Adipocyte (in vitro differentiated cells): Measurements from ENCODE around the gene INSR.

Source experiments
- DNase-seq: peaks from one replicate; pipeline ENCODE4 v3.0.0-alpha.2; 2015; ENCODE audit warnings: low read depth
- H3K27me3 ChIP-seq: replicated peaks from 2 replicates; pipeline ENCODE4 v1.7.0; 2013; ENCODE audit warnings: mild to moderate bottlenecking, low read length, moderate library complexity; ENCODE audit not compliant: control insufficient read depth, insufficient read depth
- H3K36me3 ChIP-seq: 2 replicates; pipeline ENCODE4 v1.7.0; 2013; ENCODE audit warnings: low read length, mild to moderate bottlenecking, moderate library complexity; ENCODE audit not compliant: control insufficient read depth, insufficient read depth, severe bottlenecking
- H3K4me1 ChIP-seq: 2 replicates; pipeline ENCODE4 v1.7.0; 2013; ENCODE audit warnings: mild to moderate bottlenecking, low read length, moderate library complexity; ENCODE audit not compliant: control insufficient read depth, insufficient read depth
- H3K4me3 ChIP-seq: 2 replicates; pipeline ENCODE4 v1.7.0; 2013; ENCODE audit warnings: mild to moderate bottlenecking, low read length, moderate library complexity
- H3K9ac ChIP-seq: 2 replicates; pipeline ENCODE4 v1.7.0; 2013; ENCODE audit warnings: mild to moderate bottlenecking, low read length, moderate library complexity
- H3K9me3 ChIP-seq: 2 replicates; pipeline ENCODE4 v1.7.0; 2013; ENCODE audit warnings: mild to moderate bottlenecking, low read length, moderate library complexity; ENCODE audit not compliant: control insufficient read depth

The INSR gene

DNA sequence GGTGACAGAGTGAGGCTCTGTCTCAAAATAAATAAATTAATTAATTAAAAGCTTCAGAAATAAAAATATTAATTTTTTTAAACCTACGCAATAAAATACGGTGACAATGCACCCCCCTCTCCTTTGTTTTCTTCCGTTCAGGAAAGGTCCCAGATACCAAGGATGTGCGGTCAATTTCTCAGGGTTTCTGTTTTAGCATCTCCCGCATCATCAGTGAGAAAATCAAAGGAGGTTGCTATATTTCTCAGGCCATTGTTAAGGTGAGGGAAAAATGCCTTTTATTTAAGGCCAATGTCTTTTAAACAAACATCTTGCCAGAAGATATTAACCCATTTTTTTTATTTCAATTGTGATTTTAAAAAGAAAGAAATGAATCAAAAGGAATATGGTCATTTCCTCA is 111.7 kb downstream of the INSR start:
- no peaks in the 10 kb centered on the region for H3K9me3 ChIP-seq

GRCh38 chr19:7179917-7180306 is 114.3 kb downstream of the INSR start:
- DNase-seq: no peak
- H3K4me1 ChIP-seq: peaks cover 18% of the 10 kb centered on the region
- no peaks in the 10 kb centered on the region for H3K9me3 ChIP-seq

More for the DNA sequence above, 111.7 kb downstream of the INSR start:
- peak overlapping the region; percentile 59 for H3K9ac ChIP-seq
- peak overlapping the region; percentile 19 for H3K4me3 ChIP-seq
- peaks cover 3% of the 10 kb centered on the region for H3K36me3 ChIP-seq
- no peak for DNase-seq
- H3K4me1 ChIP-seq: peaks cover 18% of the 10 kb centered on the region
- H3K27me3 ChIP-seq: no peaks in the 10 kb centered on the region

DNA sequence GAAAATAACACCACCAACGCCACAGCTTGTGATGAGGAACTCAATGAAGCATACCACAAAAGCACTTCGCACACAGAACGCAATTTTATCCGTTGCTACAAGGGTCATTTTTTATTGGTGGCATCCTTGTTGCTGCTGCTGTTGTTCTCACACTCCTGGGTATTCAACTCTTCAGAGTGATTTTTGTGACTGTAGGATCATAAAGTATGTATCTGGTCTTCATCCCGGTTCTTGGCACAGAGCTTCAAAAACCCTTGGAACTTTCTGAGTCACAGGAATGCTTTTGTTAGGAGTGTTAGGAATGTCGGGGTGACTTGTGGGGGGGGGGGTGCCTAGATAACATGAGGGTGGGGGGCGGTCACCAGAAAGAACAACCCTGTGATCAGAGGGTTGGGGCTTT is 116.3 kb downstream of the INSR start:
- peak; percentile 11 for DNase-seq
- H3K4me1 ChIP-seq: peaks cover 12% of the 10 kb centered on the region
- no peaks in the 10 kb centered on the region for H3K9me3 ChIP-seq
- H3K36me3 ChIP-seq: no peaks in the 10 kb centered on the region
- no peak overlapping the region for H3K9ac ChIP-seq
- H3K4me3 ChIP-seq: no peak overlapping the region
- H3K27me3 ChIP-seq: no peaks in the 10 kb centered on the region

More at GRCh38 chr19:7179917-7180306, 114.3 kb downstream of the INSR start:
- no peak overlapping the region for H3K4me3 ChIP-seq
- no peaks in the 10 kb centered on the region for H3K27me3 ChIP-seq
- H3K36me3 ChIP-seq: peaks cover 3% of the 10 kb centered on the region
- no peak overlapping the region for H3K9ac ChIP-seq

DNA sequence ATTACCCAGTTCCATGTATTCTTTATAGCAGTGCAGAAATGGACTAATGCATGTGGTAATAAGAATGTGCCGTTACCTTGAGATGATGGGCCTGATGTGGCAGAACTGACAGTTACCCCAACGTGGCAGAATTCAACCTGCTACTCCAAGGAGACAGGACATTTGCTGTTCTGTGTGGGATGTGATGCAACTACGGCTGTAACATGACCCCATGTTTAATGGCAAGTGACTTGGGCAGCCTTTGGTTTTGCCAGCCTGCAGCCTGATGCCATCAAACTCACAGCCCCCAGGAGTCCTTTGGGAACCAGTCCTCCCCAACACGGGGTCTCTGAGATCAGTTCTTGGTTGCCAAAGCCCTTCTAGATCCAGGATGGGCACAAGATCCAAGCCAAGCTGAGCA is 117.4 kb downstream of the INSR start:
- DNase-seq: no peak
- H3K9me3 ChIP-seq: no peaks in the 10 kb centered on the region
- peaks cover 6% of the 10 kb centered on the region for H3K36me3 ChIP-seq
- no peak overlapping the region for H3K9ac ChIP-seq
- H3K4me3 ChIP-seq: no peak overlapping the region
- no peaks in the 10 kb centered on the region for H3K27me3 ChIP-seq
- peaks cover 2% of the 10 kb centered on the region for H3K4me1 ChIP-seq

DNA sequence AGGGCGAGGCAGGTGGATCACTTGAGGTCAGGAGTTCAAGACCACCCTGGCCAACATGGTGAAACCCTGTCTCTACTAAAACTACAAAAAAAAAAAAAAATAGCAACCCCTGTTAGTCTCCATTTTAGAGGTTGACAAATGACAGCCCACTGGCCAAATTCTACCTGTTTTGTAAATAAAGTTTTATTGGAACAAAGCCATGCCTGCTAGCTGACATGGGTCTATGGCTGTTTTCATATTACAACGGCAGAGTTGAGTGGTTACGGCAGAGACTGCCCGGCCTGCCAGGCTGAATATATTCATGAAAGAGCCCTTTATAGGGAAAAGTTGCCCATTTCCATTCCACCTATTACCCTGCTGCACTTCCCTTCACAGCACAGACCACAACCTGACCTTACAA is 121.4 kb downstream of the INSR start:
- Histone ChIP-seq H3K36me3 (peaks cover 33% of the 10 kb centered on the region), H3K27me3 (no peaks in the 10 kb centered on the region), H3K9ac (no peak overlapping the region), H3K9me3 (peaks cover 11% of the 10 kb centered on the region), H3K4me3 (no peak overlapping the region), H3K4me1 (peaks cover 1% of the 10 kb centered on the region)
- no peak for DNase-seq

DNA sequence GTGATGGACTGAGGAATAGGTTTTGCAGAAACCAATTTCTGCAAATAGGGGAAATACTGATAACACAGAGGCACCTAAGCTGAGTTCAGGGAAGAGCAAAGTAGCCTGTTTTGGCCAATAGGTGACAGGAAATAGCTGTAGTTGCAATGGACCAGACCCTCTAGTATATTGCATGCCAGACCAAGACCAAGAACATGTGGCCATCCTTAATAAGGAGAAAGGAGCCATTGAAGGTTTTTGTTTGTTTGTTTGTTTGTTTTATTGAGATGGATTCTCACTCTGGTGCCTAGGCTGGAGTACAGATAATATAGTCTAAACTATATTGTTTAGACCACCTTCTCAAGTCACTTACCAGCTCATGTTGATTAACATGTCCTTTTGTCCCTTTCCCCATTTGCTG is 123.2 kb downstream of the INSR start:
- Histone ChIP-seq H3K9ac (no peak overlapping the region), H3K4me1 (no peaks in the 10 kb centered on the region), H3K36me3 (peaks cover 48% of the 10 kb centered on the region), H3K9me3 (peaks cover 11% of the 10 kb centered on the region), H3K4me3 (no peak overlapping the region), H3K27me3 (no peaks in the 10 kb centered on the region)
- no peak for DNase-seq

- H3K9ac ChIP-seq: no peak overlapping the region
- H3K27me3 ChIP-seq: no peaks in the 10 kb centered on the region
- peaks cover 57% of the 10 kb centered on the region for H3K36me3 ChIP-seq
- no peaks in the 10 kb centered on the region for H3K4me1 ChIP-seq
- no peak overlapping the region for H3K4me3 ChIP-seq
- H3K9me3 ChIP-seq: peaks cover 11% of the 10 kb centered on the region
- no peak for DNase-seq
These were observed 125.3 kb downstream of the INSR start for GRCh38 chr19:7168941-7169340.

DNA sequence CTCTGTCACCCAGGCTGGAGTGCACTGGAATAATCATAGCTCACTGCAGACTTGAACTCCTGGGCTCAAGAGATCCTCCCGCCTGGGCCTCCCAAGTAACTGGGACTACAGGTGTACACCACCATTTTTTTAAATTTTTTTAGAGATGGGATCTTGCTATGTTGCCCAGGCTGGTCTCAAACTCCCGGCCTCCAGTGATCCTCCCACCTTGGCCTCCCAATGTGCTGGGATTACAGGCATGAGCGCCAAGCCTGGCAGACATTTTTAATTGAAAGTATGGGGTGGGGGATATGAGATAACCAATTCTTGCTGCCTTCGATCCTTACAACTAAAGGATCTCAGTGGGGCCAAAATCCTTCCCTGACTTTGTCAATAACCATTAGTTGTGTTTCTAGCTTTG is 132.9 kb downstream of the INSR start:
- H3K4me1 ChIP-seq: peaks cover 12% of the 10 kb centered on the region
- no peak for DNase-seq

DNA sequence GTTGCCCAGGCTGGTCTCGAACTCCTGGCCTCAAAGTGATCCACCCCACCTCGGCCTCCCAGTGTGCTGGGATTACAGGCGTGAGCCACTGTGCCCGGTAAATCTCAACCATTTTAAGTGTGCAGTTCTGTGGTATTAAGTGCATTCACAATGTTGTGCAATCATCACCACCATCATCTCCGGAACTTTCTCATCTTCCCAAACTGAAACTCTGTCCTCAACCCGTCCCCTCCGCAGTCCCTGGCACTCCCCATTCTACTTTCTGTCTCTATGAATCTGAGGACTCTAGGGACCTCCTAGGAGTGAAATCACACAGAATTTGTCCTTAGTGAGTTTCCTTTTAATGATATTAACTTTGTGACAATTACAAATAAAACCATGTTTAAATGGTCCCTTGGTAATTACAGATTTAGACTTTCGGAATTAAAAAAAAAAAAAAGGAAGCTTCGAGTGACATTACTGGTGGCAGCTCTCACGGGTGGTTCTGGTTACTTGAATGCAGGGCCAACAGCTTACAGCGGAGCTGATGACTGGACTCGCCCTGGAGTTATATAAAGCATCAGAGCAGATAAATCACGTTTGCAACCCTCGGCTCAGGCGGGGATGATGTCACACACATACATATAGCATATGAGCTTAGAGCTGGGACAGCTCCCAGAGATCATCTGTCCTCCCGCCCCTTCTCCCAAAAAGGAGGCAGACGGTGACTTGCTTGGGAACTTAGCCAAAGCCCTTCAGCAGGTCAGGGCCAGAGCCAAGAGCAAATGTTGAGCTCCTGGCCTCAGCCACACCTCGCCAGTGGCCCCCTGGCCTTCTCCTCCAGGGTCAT is 134.9 kb downstream of the INSR start:
- Histone ChIP-seq H3K36me3 (peaks cover 13% of the 10 kb centered on the region), H3K27me3 (no peaks in the 10 kb centered on the region), H3K9ac (peak overlapping the region; percentile 66), H3K4me1 (peaks cover 12% of the 10 kb centered on the region), H3K4me3 (peak overlapping the region; percentile 75), H3K9me3 (no peaks in the 10 kb centered on the region)
- no peak for DNase-seq

More for the DNA sequence above, 132.9 kb downstream of the INSR start:
- Histone ChIP-seq H3K4me3 (no peak overlapping the region), H3K9ac (no peak overlapping the region), H3K36me3 (peaks cover 25% of the 10 kb centered on the region), H3K27me3 (no peaks in the 10 kb centered on the region), H3K9me3 (no peaks in the 10 kb centered on the region)

DNA sequence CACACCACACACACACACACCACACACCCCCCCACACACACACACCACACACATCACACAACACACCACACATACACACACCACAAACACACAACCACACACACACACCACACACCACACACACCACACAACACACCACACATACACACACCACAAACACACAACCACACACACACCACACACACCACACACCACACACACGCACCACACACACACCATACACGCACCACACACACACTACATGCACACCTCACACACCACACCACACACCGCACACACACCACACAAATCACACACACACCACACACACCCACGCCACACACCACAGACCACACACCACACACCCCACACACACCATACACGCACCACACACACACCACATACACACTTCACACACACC is 141.2 kb downstream of the INSR start:
- Histone ChIP-seq H3K9me3 (no peaks in the 10 kb centered on the region), H3K27me3 (no peaks in the 10 kb centered on the region), H3K4me3 (no peak overlapping the region), H3K4me1 (no peaks in the 10 kb centered on the region), H3K36me3 (peaks cover 6% of the 10 kb centered on the region), H3K9ac (no peak overlapping the region)
- no peak for DNase-seq

DNA sequence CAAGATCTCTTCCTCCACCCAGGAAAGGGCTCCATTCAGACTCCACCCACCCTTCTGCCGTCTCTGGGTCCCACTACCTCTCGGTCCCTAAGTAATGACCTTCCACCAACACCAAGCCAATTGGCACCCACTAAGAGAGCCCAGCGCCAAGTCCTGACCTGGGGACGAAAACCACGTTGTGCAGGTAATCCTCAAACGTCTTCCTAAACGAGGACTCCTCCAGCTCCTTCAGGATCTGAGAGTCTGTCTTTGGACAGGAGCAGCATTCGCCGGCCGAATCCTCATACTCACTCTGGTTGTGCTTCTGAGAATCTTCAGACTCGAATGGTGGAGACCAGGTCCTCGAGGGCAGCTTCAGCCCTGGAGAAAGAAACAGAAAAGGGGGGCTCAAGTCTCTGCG is 141.6 kb downstream of the INSR start:
- no peak for DNase-seq
- H3K9me3 ChIP-seq: no peaks in the 10 kb centered on the region
- no peak overlapping the region for H3K9ac ChIP-seq
- H3K4me1 ChIP-seq: no peaks in the 10 kb centered on the region
- no peak overlapping the region for H3K4me3 ChIP-seq
- no peaks in the 10 kb centered on the region for H3K27me3 ChIP-seq
- peaks cover 6% of the 10 kb centered on the region for H3K36me3 ChIP-seq
